ENCODE measurements around the gene TLR3.

DNA sequence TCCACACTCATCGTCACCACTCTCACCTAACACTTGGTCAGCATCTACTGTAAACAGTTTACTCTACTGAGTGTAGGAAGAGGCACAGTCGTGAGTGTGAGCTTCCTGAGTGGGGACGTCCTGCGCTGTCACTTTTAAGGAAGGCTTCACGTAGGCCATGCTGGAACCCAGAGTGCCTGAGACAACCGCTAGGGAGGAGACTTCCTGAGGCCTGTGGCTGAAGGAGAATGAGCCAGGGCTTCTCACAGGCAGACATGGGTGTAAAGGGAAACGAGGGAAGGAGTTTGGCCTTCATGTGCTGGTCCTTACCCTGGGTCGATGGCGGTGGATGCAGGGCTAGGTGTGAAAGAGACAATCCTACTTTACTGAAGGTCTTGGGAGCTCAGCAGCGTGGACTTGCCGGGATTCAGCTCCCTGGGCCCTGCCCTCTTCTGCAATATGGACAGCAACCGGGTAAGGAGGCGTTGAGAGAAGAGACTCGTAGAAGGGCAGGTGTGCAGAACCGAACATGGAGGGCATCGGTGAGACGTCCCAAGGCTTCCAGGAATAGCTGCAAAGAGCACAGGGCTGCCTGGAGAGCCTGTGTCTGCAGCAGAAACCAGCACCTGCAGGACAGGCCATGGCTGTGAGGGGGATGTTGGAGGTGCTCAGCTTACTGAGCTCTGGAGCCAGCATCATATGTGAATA lies 48.7 kb upstream of the TLR3 start:
- TF ChIP-seq, protein P1, sequence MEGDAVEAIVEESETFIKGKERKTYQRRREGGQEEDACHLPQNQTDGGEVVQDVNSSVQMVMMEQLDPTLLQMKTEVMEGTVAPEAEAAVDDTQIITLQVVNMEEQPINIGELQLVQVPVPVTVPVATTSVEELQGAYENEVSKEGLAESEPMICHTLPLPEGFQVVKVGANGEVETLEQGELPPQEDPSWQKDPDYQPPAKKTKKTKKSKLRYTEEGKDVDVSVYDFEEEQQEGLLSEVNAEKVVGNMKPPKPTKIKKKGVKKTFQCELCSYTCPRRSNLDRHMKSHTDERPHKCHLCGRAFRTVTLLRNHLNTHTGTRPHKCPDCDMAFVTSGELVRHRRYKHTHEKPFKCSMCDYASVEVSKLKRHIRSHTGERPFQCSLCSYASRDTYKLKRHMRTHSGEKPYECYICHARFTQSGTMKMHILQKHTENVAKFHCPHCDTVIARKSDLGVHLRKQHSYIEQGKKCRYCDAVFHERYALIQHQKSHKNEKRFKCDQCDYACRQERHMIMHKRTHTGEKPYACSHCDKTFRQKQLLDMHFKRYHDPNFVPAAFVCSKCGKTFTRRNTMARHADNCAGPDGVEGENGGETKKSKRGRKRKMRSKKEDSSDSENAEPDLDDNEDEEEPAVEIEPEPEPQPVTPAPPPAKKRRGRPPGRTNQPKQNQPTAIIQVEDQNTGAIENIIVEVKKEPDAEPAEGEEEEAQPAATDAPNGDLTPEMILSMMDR (IDR thresholded peaks at IDR 0.05; ENCODE audit: poor library complexity, severe bottlenecking) = no peak
- TF ChIP-seq EZH2 (IDR thresholded peaks at IDR 0.05; ENCODE audit: borderline replicate concordance, insufficient read depth, low read length, poor library complexity, severe bottlenecking) = no peak
- TF ChIP-seq EP300 (conservative IDR thresholded peaks at IDR 0.05; ENCODE audit: poor library complexity, severe bottlenecking) = no peak
- TF ChIP-seq TAF1 (IDR thresholded peaks at IDR 0.05; ENCODE audit: low read depth) = no peak
- TF ChIP-seq POLR2AphosphoS5 (IDR thresholded peaks at IDR 0.05) = no peak
- TF ChIP-seq SMC3 (conservative IDR thresholded peaks at IDR 0.05; ENCODE audit: poor library complexity) = no peak
- TF ChIP-seq, protein P2, sequence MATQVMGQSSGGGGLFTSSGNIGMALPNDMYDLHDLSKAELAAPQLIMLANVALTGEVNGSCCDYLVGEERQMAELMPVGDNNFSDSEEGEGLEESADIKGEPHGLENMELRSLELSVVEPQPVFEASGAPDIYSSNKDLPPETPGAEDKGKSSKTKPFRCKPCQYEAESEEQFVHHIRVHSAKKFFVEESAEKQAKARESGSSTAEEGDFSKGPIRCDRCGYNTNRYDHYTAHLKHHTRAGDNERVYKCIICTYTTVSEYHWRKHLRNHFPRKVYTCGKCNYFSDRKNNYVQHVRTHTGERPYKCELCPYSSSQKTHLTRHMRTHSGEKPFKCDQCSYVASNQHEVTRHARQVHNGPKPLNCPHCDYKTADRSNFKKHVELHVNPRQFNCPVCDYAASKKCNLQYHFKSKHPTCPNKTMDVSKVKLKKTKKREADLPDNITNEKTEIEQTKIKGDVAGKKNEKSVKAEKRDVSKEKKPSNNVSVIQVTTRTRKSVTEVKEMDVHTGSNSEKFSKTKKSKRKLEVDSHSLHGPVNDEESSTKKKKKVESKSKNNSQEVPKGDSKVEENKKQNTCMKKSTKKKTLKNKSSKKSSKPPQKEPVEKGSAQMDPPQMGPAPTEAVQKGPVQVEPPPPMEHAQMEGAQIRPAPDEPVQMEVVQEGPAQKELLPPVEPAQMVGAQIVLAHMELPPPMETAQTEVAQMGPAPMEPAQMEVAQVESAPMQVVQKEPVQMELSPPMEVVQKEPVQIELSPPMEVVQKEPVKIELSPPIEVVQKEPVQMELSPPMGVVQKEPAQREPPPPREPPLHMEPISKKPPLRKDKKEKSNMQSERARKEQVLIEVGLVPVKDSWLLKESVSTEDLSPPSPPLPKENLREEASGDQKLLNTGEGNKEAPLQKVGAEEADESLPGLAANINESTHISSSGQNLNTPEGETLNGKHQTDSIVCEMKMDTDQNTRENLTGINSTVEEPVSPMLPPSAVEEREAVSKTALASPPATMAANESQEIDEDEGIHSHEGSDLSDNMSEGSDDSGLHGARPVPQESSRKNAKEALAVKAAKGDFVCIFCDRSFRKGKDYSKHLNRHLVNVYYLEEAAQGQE (IDR thresholded peaks at IDR 0.05; ENCODE audit: borderline replicate concordance) = no peak
